ENCODE measurements around the gene TMEM140.
"Not testable (repeated sequence)": the region's sequence is repeated elsewhere in the genome, so short reads cannot be mapped to it uniquely, and the experiment has no call there.

The TMEM140 gene

DNA sequence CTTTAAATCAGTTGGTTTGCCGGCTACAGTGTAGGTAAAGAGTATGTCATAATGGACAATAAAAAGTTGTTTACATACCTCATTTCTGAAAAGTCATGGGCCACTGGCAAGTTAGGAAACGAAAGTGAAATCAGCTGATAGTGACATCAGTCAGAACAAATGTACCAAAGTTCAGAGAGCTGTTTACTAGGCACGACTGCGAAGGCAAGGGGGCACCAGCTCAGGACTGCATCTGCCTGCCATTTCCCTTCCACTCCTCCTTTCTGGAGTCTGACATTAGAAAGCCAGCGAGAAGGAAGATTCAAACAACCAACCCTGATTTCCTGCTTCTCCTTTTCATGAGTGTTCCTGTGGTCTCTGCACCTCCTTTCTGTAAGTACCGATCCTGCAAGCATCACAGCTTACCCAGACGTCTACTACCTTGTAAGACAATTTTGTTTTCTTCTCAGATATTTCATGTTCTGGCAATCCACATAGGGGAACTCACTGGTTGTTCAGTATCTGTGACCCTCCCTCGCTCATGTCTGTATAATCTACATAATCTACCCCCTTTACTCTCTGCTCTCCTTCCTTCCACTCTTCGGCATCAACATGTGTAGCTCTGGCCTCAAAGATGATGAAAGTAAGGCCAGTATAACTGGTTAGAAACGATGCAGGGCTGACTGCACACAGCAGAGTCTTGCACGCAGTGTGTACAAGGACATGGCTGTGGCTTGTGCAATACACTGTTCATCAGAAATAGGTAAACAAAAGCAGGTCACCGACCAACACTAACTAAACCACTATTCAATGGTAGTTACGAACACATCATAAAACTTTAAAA is at the start of gene TMEM140:
Gene TMEM140, plus strand, starts transcription at position 174 of the 823 bp plus-strand sequence. CDS start 16,370 bp downstream, outside the sequence.
- DNase-seq (ENCODE audit: low spot score) = peak; percentile 81

DNA sequence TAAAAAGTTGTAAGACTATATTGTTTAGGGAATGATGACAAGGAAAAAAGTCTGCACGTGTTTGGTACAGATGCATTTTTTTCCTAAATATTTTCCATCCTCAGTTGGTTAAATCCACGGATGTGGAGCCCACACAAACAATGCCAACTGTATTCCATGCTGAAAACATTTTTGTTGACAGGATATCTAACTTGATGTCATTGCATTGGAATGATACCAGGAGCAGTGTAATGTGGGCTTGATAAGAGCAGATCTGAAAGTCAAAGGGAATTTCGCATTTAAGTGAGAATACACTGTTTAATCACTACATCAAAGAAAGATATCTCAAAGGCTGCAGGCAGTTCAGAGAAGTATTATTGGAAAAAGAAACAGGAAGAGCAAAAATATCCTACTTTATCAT is 49.5 kb upstream of the TMEM140 start:
- DNase-seq (ENCODE audit: low spot score) = no peak

DNA sequence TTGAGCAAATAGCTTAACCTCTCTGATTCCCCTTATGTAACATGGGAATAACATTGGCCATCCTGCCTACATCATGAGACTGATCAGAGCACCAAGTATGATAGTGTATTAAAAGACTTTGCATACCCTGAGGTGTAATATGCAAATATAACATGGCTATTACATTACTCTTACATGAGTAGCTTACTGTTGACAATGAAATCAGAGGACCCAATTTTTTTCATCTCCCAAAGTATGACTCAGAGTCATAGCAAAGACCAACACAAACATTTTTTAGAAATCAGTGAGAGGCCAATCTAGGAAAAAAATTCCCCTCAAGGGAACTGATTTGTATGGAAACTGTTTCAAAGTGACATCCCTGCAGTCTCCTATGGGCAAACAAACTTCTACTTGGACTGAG is 47.0 kb upstream of the TMEM140 start:
- DNase-seq (ENCODE audit: low spot score) = no peak

DNA sequence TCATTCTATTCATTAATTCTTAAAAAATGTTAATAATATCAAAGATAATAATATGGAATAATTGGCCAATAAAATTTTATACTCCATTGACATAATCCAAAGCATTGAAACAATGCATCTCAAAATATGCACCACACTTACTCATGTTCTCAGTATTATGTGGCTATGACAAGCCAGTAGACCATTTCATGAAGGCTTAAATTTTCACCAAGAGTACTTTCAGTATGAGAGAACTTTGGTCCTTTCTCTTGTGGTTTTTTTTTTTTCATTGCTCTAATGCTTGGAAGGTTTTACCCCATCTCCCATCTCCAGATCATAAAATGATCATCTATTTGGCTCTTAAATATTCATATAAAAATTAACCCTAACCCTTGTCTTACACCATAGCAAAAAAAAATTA is 45.5 kb upstream of the TMEM140 start:
- no peak for DNase-seq (ENCODE audit: low spot score)

DNA sequence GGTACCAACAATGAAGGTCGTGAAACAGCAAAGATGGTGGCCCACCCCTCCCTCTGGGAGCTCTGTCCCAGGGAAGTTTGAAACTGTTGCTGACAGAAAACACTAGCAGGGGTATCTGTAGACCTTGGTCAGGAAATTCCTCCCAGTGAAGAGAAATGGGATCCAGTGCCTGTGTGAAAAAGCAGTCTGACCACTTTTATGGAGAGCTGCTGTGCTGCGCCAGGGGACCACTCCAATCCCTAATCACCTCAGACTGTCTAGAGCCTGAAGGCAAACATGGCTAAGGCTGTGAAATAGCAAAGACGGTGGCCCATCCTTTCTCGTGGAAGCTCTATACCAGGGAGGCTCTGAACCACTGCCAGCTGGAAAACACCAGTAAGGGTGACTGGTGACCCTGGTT is 38.3 kb upstream of the TMEM140 start:
- DNase-seq (ENCODE audit: low spot score) = no peak

DNA sequence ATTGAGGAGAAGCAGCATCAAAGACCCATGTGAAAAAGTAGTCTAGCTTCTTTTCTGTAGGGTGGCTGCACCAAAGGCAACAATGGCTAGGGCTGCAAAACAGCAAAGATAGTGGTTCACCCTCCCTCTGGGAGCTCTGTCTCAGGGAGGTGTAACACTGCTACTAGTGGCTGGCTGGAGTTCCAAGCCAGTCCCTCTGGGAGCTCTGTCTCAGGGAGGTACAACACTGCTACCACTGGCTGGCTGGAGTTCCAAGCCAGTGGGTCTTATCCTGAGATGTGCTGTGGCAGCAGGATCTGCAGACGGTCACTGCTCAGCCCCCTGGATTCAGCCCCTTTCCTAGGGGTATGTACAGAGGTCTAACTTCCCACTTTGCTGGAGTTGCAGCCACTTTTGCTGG is 37.9 kb upstream of the TMEM140 start:
- no peak for DNase-seq (ENCODE audit: low spot score)

DNA sequence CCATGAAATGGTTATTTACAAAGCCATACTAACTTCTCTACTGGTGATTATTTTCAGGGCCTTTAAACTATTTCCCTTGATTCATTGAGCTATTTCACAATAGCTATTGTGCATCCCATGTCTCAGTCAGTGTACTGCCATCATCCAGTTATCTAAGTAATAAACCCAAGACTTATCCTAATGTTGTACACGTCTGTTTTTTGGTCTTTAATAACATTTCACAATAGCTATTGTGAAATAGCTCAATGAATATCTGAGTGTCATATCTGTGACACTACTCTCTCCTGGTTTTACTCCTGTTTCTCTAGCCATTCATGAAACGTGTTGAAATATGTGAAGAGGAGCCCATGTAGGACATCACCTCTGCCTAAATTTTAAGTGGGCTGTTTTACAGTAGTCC is 36.5 kb upstream of the TMEM140 start:
- DNase-seq (ENCODE audit: low spot score) = no peak

DNA sequence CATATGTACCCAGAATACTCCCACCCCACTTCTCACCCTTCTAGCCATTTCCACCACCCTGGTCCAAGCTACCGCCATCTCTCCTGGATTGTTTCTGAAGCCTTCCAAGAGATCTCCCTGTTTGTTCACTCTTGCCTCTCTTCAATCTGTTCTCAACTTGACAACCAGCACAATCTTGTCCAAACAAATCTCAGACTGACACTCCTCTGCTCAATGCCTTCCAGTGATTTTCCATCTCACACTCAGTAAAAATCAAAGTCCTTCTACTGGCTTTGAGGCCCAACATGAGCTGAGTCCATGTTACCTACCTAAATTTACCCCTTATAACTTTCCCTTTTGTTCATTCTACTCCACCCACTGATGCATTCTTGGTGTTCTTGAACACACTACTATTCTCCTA is 33.2 kb upstream of the TMEM140 start:
- DNase-seq (ENCODE audit: low spot score) = no peak

DNA sequence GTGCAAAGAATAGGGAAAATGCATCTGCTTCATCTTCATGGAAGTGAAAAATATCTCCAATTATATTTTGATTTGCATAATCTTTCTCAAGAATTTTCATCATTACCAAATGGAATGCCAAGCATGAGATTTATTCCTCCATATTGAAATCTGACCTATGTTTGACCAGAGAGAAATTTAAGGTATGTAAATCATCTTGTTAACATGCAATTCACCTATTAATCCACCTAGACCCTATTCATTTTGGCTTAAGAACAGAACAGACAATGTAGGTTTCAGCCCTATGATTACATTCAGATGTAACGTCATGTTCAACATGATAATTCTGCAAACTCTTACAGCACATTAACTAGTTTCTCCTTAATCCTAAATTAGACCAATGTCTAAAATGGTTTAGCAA is 30.8 kb upstream of the TMEM140 start:
- no peak for DNase-seq (ENCODE audit: low spot score)

DNA sequence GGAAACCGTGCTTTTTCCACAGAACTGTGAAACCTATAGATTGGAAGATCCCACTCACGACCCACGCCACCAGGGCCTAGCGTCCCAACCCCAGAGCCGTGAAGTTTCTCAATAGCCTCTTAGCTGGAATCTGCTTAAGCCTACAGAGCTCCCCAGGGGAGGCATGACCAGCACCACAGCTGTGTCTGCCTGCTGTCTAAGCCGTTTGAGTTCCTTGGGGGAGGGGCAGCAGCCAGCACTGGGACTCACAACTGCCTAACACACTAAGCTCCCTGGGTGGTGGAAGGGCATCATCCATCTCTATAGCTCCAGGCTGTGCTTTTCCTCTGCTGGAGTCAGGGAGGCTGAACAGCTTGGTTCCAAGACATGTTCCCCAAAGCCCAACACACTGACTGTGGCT is 26.0 kb upstream of the TMEM140 start:
- no peak for DNase-seq (ENCODE audit: low spot score)

DNA sequence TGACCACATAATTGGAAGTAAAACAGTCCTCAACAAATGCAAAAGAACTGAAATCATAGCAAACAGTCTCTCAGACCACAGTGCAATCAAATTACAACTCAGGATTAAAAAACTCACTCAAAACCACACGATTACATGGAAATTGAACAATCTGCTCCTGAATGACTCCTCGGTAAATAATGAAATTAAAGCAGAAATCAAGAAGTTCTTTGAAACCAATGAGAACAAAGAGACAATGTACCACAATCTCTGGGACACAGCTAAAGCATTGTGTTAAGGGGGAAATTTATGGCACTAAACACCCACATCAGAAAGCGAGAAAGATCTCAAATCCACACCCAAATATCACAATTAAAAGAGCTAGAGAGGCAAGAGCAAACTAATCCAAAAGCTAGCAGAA is 23.2 kb upstream of the TMEM140 start:
- not testable (repeated sequence) for DNase-seq (ENCODE audit: low spot score)

DNA sequence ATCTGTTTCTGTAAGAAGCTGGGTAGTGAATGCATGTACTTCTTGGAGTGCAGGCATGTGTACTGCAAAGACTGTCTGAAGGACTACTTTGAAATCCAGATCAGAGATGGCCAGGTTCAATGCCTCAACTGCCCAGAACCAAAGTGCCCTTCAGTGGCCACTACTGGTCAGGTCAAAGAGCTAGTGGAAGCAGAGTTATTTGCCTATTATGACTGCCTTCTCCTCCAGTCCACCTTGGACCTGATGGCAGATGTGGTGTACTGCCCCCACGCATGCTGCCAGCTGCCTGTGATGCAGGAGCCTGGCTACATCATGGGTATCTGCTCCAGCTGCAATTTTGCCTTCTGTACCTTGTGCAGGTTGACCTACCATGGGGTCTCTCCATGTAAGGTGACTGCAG is 18.9 kb upstream of the TMEM140 start:
- DNase-seq (ENCODE audit: low spot score) = no peak

DNA sequence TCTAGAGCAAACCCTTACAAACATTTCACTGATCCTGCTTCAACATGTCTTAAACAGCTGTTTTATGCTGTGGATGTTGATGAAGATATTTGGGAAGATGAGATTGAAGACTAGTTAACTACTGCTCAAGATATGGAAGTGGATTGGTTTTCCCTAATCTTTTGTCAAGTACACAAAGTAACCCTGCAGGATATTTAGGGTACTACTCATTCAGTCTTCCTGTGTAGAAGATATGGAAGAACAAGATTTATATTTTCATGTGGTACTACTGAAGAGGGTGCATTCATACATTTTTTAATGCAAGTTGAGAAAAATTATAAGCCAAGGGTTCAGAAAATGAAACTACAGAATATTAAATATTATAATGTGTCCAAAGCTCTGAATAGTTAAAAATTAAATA is 18.3 kb upstream of the TMEM140 start:
- DNase-seq (ENCODE audit: low spot score) = no peak

DNA sequence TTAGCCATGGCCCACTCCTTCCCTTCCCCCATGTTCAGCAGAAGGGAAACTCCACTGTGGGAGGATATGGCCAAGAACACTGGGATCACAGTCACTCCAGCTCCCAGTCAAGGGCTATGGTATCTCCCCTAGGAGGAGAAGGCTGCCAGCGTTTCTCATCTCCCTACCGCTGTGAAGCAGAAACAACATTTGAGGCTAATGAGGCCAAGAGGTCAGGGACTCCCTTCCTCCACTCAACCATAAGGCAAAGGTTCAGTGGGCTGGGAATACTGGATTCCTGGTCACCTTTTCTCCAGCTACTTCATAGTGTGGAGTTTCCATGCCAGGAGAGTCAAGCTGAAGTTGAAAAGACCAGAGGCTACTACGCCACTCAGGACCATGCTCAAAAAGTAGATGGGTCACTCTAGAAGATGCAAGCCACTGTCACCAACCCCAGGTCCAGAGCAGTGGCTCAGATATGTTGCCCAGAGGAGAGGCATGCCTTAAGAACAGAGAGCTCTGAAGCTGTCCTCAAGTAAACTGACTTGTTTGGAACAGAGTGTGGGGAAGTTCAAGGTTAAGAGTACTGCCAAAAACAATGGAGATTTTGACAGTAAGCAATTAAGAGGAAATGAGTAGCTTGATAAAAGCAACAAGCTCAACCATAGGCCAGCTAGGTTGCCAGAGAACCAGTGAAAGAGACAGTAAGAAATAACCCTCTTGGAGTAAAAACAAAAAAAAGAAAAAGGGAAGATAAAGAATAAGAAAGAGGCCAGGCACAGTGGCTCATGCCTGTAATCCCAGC is 3.8 kb upstream of the TMEM140 start:
- no peak for DNase-seq (ENCODE audit: low spot score)

DNA sequence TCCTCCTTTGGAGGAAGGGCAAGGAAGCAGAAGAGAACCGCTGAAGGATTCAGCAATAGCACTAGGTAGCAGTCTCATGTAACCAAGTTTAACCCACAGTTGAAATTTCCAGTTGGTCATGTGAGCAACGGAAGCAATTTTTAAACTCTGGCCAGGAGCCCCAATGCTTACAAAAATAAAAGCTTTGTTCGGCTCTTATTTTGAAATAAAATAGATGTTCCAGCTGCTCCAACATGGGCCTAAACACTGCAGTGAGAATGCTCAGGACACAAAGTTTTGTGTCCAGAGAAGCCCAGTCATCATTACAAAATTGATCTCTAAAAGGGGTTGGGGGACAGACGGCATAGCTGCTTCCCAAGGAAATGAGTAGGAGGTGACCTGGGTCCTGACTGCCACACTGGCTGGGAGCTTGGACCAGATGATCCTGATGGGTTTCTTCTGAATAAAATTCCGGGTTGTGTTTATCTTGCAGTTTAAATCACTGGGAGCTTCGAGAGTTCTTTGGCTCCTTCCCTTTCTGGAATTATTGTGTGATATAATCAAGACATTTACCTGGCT is 452 bp upstream of the TMEM140 start:
- DNase-seq (ENCODE audit: low spot score) = no peak

DNA sequence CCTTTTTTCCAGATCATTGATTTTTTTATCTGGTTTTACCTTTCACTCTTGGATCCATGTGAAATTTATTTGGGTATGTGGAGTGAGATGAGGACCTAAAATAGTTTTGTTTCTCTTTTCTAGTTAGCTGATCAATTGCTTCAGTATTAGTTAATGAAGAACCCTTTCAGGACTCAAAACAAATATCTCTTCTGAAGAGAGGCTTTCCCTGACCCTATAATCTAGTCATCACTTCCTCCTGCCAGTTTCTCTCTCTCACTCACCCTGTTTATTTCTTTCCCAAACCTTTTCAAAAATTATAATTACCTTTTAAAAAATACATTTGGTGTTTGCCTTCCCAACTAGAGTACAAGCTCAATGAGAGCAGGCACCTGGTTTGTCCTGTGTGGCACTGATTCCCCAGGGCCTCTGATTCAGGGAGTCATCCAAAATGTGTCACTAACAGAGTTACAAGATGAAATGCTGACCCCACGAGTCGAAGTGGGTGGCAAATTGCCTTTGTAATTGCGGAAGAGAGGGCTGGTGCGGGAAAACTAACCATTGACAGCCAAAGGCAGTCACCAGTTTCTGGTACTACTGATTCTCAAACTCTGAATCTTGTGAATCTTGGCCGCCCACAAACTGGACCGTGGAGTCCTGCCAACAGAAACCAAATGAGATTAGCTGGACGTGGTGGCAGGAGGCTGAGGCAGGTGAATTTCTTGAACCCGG is 2.4 kb downstream of the TMEM140 start:
- DNase-seq (ENCODE audit: low spot score) = no peak

DNA sequence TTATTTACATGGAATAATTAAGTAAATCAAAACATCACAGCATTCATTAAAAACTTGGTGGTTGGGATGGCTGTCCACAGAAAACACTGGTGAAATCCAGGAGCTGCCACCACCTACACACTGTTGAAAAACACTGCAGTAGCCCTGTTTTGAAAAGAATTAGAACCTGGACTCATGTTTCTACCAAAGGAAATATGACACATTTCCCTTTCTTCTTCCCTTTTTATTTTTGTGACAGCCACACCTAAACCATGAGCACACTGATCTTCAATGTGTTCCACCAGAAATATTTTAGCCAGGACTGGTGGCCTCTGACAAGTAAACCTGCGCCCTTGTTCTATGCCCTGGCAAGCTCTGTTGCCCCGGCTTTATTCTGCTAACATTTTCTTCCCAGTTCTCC is 3.3 kb downstream of the TMEM140 start:
- DNase-seq (ENCODE audit: low spot score) = no peak

DNA sequence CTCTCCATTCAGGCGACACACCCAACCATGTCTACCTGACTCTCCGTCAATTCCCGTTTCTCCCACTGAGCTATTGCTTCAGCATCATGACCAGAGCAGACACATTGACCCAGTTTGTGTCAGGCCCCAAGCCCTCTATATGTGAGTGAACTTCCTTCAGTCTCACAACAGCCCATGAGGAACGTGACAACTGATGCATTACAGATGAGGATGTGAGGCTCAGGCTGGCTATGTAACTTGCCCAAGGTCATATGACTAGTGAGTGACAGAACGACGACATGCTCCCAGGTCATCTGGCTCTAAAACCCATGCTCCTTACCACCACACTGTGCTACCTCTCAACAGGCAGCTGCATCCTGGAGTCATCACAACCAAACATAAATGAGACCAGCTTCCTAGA is 3.7 kb downstream of the TMEM140 start:
- DNase-seq (ENCODE audit: low spot score) = no peak

DNA sequence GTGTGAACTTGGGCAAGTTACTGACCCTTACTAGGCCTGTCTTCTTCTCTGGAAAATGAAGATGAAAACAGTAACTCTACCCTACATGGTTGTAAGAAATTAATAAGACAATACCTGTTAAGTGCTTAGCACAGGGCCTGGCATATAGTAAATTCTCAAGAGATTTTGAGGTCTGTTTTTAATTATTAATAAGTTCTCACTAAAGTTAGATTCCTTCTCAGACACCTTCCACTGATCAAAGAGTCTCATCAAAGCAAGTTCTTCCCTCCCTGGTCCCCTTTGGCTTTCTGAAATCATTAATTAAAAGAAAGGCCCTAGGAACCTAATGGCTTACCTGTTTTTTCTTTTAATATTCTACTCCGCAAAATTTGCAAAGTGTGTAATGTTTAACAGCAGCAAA is 4.6 kb downstream of the TMEM140 start:
- DNase-seq (ENCODE audit: low spot score) = no peak

DNA sequence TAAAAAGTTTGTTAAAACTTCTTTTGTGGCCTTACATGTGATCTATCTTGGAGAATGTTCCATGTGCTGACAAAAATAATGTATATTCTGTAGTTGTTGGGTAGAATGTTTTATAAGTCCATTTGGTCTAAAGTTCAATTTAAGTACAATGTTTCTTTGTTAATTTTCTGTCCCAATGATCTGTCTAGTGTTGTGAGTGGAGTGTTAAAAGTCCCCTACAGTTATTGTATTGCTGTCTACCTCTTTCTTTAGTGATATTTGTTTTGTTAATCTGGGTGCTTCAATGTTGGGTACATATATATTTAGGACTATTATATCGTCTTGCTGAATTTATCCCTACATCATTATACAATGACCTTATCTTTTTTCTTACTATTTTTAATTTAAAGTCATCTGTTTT is 6.9 kb downstream of the TMEM140 start:
- DNase-seq (ENCODE audit: low spot score) = no peak

DNA sequence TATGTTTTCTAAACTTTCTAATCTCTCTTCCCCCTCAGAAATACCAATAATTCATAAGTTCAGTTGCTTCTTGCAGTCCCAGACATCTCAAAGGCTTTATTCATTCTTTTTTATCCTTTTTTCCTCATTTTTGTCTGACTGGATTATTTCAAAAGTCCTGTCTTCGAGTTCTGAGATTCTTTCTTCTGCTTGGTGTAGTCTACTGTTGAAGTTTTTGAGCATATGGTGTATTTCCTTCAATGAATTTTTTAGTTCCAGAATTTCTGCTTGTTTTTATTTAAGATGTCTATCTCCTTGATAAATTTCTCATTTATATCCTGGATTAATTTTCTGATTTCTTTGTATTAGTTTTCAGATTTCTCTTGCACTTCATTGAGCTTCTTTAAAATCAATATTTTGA is 8.4 kb downstream of the TMEM140 start:
- DNase-seq (ENCODE audit: low spot score) = no peak

DNA sequence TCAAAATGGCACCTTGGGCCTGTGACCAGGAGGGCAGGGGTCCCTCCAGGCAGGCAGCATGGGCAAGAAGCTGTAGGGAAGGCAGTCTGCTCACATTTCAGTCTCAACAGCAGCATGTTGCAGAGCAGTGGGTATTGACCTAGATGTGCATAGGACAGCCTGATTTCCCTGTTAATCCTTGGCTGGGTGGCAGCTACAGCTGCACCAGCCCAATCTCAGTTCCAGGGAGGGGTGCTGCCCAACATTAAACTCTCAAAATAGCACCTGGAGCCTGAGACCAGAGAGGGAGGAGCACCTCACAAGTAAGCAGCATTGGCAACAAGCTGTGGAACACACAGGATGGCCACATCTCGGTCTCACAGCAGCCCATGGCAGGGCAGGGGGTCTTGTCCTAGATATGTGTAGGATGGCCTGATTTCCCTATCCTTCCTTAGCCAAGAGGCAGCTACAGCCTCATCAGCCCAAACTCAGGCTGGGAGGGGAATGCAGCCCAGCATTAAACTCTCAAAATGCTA is 10.3 kb downstream of the TMEM140 start:
- DNase-seq (ENCODE audit: low spot score) = no peak
